Measurements from ENCODE around the gene SEMA4D. TPM values are rescaled to one million over a fixed set of nuclear protein-coding genes. Genes with fewer than 3 reads are reported as not detected.

SEMA4D gene
- total RNA-seq, 4 donors from 2014 or later, result 37.3 to 50.1 (median 42.6) TPM

- Histone ChIP-seq H3K4me1 (peaks cover 75% of the 10 kb centered on the region), H3K9me3 (no peaks in the 10 kb centered on the region), H3K4me3 (no peak overlapping the region), H3K36me3 (no peaks in the 10 kb centered on the region), H3K27ac (no peak overlapping the region), H3K27me3 (no peaks in the 10 kb centered on the region)
- DNase-seq (ENCODE audit: low spot score in 2 of 2), result no peak
- WGBS, result no CpG with 5 or more reads among the region's 11 CpGs
- TF ChIP-seq POLR2A (IDR thresholded peaks at IDR 0.05) (no peak), EP300 (IDR thresholded peaks at IDR 0.05) (no peak), POLR2AphosphoS5 (IDR thresholded peaks at IDR 0.05) (no peak), CTCF (IDR thresholded peaks at IDR 0.05) (no peak)
These were observed 64.1 kb downstream of the SEMA4D start for GRCh38 chr9:89433826-89434225.

GRCh38 chr9:89432986-89433530 is 64.9 kb downstream of the SEMA4D start:
- Histone ChIP-seq H3K4me1 (peaks cover 73% of the 10 kb centered on the region), H3K27me3 (no peaks in the 10 kb centered on the region), H3K36me3 (no peaks in the 10 kb centered on the region), H3K9me3 (no peaks in the 10 kb centered on the region), H3K27ac (no peak overlapping the region), H3K4me3 (no peak overlapping the region)
- WGBS, result 75% methylated on average over 9 of the region's 13 CpGs
- DNase-seq (ENCODE audit: low spot score in 2 of 2), result no peak
- TF ChIP-seq POLR2A (IDR thresholded peaks at IDR 0.05), result no peak
- TF ChIP-seq EP300 (IDR thresholded peaks at IDR 0.05), result no peak
- no peak for TF ChIP-seq CTCF (IDR thresholded peaks at IDR 0.05)
- no peak for TF ChIP-seq POLR2AphosphoS5 (IDR thresholded peaks at IDR 0.05)

- no peak overlapping the region for H3K27ac ChIP-seq
- H3K36me3 ChIP-seq, result no peaks in the 10 kb centered on the region
- no peaks in the 10 kb centered on the region for H3K9me3 ChIP-seq
- TF ChIP-seq EP300 (IDR thresholded peaks at IDR 0.05), result no peak
- 88% methylated on average over 6 of the region's 6 CpGs for whole genome bisulfite sequencing
- H3K4me1 ChIP-seq, result peaks cover 67% of the 10 kb centered on the region
- no peak overlapping the region for H3K4me3 ChIP-seq
- no peak for DNase-seq (ENCODE audit: low spot score in 2 of 2)
- H3K27me3 ChIP-seq, result no peaks in the 10 kb centered on the region
These were observed 65.8 kb downstream of the SEMA4D start for GRCh38 chr9:89431930-89432725.

- no peaks in the 10 kb centered on the region for H3K9me3 ChIP-seq
- TF ChIP-seq POLR2AphosphoS5 (IDR thresholded peaks at IDR 0.05) (no peak), POLR2A (IDR thresholded peaks at IDR 0.05) (no peak), EP300 (IDR thresholded peaks at IDR 0.05) (no peak), CTCF (IDR thresholded peaks at IDR 0.05) (no peak)
- no peaks in the 10 kb centered on the region for H3K27me3 ChIP-seq
- peak overlapping the region; percentile 4 for H3K27ac ChIP-seq
- DNase-seq (ENCODE audit: low spot score in 2 of 2), result no peak
- H3K4me3 ChIP-seq, result no peak overlapping the region
- no peaks in the 10 kb centered on the region for H3K36me3 ChIP-seq
- 38% methylated on average over 6 of the region's 6 CpGs for WGBS
- H3K4me1 ChIP-seq, result peaks cover 58% of the 10 kb centered on the region
These were observed 66.9 kb downstream of the SEMA4D start for GRCh38 chr9:89430995-89431394.

GRCh38 chr9:89428901-89429890 is 68.7 kb downstream of the SEMA4D start:
- 96% methylated on average over 22 of the region's 25 CpGs for WGBS
- TF ChIP-seq CTCF (IDR thresholded peaks at IDR 0.05) (peak; percentile 3 to 10), POLR2A (IDR thresholded peaks at IDR 0.05) (no peak)

More at GRCh38 chr9:89428901-89429890, 68.7 kb downstream of the SEMA4D start:
- no peak overlapping the region for H3K27ac ChIP-seq
- H3K4me3 ChIP-seq, result no peak overlapping the region
- no peaks in the 10 kb centered on the region for H3K36me3 ChIP-seq
- H3K4me1 ChIP-seq, result peaks cover 48% of the 10 kb centered on the region
- H3K27me3 ChIP-seq, result no peaks in the 10 kb centered on the region
- H3K9me3 ChIP-seq, result no peaks in the 10 kb centered on the region
- no peak for DNase-seq (ENCODE audit: low spot score in 2 of 2)
